B cell (primary cell): Measurements from ENCODE around the gene DNM1L. TPM values are rescaled to one million over a fixed set of nuclear protein-coding genes. Genes with fewer than 3 reads are reported as not detected.
A peak's percentile ranks its signal among the peaks of the same experiment; 100 is the strongest.

Source experiments
- ATAC-seq: fragments of 200-7000 bp; cut with Tn5 transposase; one replicate; pipeline ENCODE4 v1.10.0; 2021; ENCODE audit warnings: low read depth, mild to moderate bottlenecking, moderate number of reproducible peaks, moderate library complexity
- CTCF ChIA-PET: fragments of 350-600 bp; sonication (Branson Sonifier 250); formaldehyde crosslinking; loops from one replicate; lab custom pipeline; 2021; ENCODE audit warnings: antibody characterized with exemption, inconsistent platforms; lab: Charles Lee
- POLR2A ChIA-PET: fragments of 350-600 bp; sonication (Branson Sonifier 250); formaldehyde crosslinking; loops from one replicate; lab custom pipeline; 2021; ENCODE audit warnings: antibody characterized with exemption; lab: Charles Lee
- DNase-seq: peaks from one replicate; pipeline ENCODE4 v3.0.0; 2013
- H2AFZ ChIP-seq: 2 replicates; pipeline ENCODE4 v1.6.1; 2012; ENCODE audit warnings: mild to moderate bottlenecking, low read depth, low read length; ENCODE audit not compliant: insufficient read depth, poor library complexity, severe bottlenecking
- H3K27ac ChIP-seq, 2 donors: 1 replicate in 1 of 2; 2 replicates in 1 of 2; pipeline ENCODE4 v1.5.1; 2012 to 2013; ENCODE audit warnings: low read length in 2 of 2, mild to moderate bottlenecking in 2 of 2, moderate library complexity in 1 of 2
- H3K27me3 ChIP-seq, 4 experiments: fragments of 200-600 bp in 1 of 4; sonication (generic) in 1 of 4; replicated peaks in 1 of 4; 1 replicate in 2 of 4; 2 replicates in 2 of 4; pipeline versions ENCODE4 v1.6.1 to v1.7.0; 2013 to 2016; ENCODE audit warnings: low read length in 3 of 4, mild to moderate bottlenecking in 2 of 4, mixed read lengths in 1 of 4, moderate library complexity in 1 of 4; ENCODE audit not compliant: insufficient read depth in 4 of 4, control insufficient read depth in 3 of 4; ENCODE audit errors: control extremely low read depth in 1 of 4
- H3K36me3 ChIP-seq, 2 experiments: replicated peaks in 1 of 2; 1 replicate in 1 of 2; 2 replicates in 1 of 2; pipeline versions ENCODE4 v1.6.1 to v1.7.1; 2013; ENCODE audit warnings: low read length in 1 of 2; ENCODE audit not compliant: insufficient read depth in 2 of 2, control insufficient read depth in 1 of 2; ENCODE audit errors: control extremely low read depth in 1 of 2, extremely low read depth in 1 of 2
- H3K4me1 ChIP-seq, 2 donors: fragments of 200-600 bp in 1 of 2; sonication (generic) in 1 of 2; 1 replicate in 1 of 2; 2 replicates in 1 of 2; pipeline versions ENCODE4 v1.5.1 to v1.6.1; 2013 to 2017; ENCODE audit warnings: low read length in 2 of 2; ENCODE audit not compliant: control insufficient read depth in 2 of 2, insufficient read depth in 2 of 2
- H3K4me2 ChIP-seq: replicated peaks from 2 replicates; pipeline ENCODE3; 2012; ENCODE audit warnings: mild to moderate bottlenecking, low read depth, low read length; ENCODE audit not compliant: poor library complexity, severe bottlenecking
- H3K4me3 ChIP-seq, 5 experiments: fragments of 200-600 bp in 1 of 5; sonication (generic) in 1 of 5; 1 replicate in 3 of 5; 2 replicates in 2 of 5; pipeline versions ENCODE4 v1.5.1 to v1.7.0; 2011 to 2016; ENCODE audit warnings: low read length in 4 of 5, mild to moderate bottlenecking in 4 of 5, low read depth in 2 of 5, control low read depth in 1 of 5, moderate library complexity in 1 of 5; ENCODE audit not compliant: insufficient read depth in 1 of 5; ENCODE audit errors: control extremely low read depth in 1 of 5, extremely low read depth in 1 of 5
- H3K79me2 ChIP-seq: fragments of 200-600 bp; sonication (generic); one replicate; pipeline ENCODE4 v1.6.0; 2016; ENCODE audit warnings: low read length; ENCODE audit not compliant: control insufficient read depth, insufficient read depth
- H3K9ac ChIP-seq: fragments of 200-600 bp; sonication (generic); 2 replicates; pipeline ENCODE4 v1.6.1; 2017; ENCODE audit warnings: mild to moderate bottlenecking, low read length, moderate library complexity
- H3K9me3 ChIP-seq, 3 donors: one replicate each; pipeline versions ENCODE4 v1.6.1 to v1.7.1; 2013; ENCODE audit warnings: low read length in 2 of 3; ENCODE audit not compliant: control insufficient read depth in 2 of 3, insufficient read depth in 1 of 3; ENCODE audit errors: control extremely low read depth in 1 of 3
- H4K20me1 ChIP-seq: 2 replicates; pipeline ENCODE4 v1.6.0; 2012; ENCODE audit warnings: mild to moderate bottlenecking, low read length; ENCODE audit not compliant: insufficient read depth, control insufficient read depth, poor library complexity, severe bottlenecking
- H3K27ac Mint-ChIP-seq: one replicate; pipeline ENCODE4 v1.8.0; 2021; ENCODE audit warnings: mixed read lengths
- H3K27me3 Mint-ChIP-seq: one replicate; pipeline ENCODE4 v1.8.0; 2021; ENCODE audit warnings: mixed read lengths
- H3K4me1 Mint-ChIP-seq: one replicate; pipeline ENCODE4 v1.8.0; 2021; ENCODE audit warnings: mixed read lengths
- H3K4me3 Mint-ChIP-seq: one replicate; pipeline ENCODE4 v1.8.0; 2021; ENCODE audit warnings: mixed read lengths
- H3K9me3 Mint-ChIP-seq: one replicate; pipeline ENCODE4 v1.8.0; 2022; ENCODE audit warnings: mixed read lengths; ENCODE audit not compliant: insufficient read depth
- EZH2 ChIP-seq: IDR thresholded peaks from 2 replicates; pipeline ENCODE4 v1.6.1; 2012; ENCODE audit warnings: borderline replicate concordance, low read depth, mild to moderate bottlenecking, moderate library complexity, low read length; ENCODE audit not compliant: insufficient read depth, poor library complexity, severe bottlenecking
- WGBS: methylation state at CpG from one replicate; pipeline ENCODE4 v1.1.5; 2013; ENCODE audit warnings: missing lambda C conversion rate; ENCODE audit not compliant: insufficient coverage; 5-methylcytosine and 5-hydroxymethylcytosine counted together
- intact Hi-C: fragments of 100-400 bp; cut with micrococcal nuclease; formaldehyde crosslinking; loops from one replicate; pipeline ENCODE4 v1.10.0; 2022
- polyA plus RNA-seq: library from polyadenylated mRNA; depleted of rRNA; stranded (reverse); fragments of >200 nt; gene quantifications from 2 replicates; pipeline ENCODE4 v1.2.3, GENCODE V29; 2012
- total RNA-seq, 2 donors: library from RNA; stranded (reverse); fragments of 120-200 nt in 1 of 2; gene quantifications; 1 replicate in 1 of 2; 2 replicates in 1 of 2; pipeline versions ENCODE4 v1.2.3 to v1.2.4, GENCODE V29; 2013 to 2022
- TF ChIP-seq, protein P1 (sequence below): fragments of 200-600 bp; IDR thresholded peaks from one replicate; pipeline ENCODE4 v1.8.0; 2022; ENCODE audit warnings: antibody characterized with exemption, mild to moderate bottlenecking

Gene DNM1L
- total and polyA plus RNA-seq, 2 donors (not counting 1 experiment from before 2014, with no cell fraction given) = 23.3 to 74.2 TPM

GRCh38 chr12:32756476-32757066, 77.5 kb downstream of the DNM1L start:
- no peaks in the 10 kb centered on the region for H4K20me1 ChIP-seq
- WGBS = 64% methylated on average over 8 of the region's 8 CpGs
- Mint-ChIP-seq H3K27ac (peak overlapping the region; percentile 89), H3K4me3 (peak overlapping the region; percentile 93), H3K27me3 (no peaks in the 10 kb centered on the region), H3K9me3 (no peaks in the 10 kb centered on the region), H3K4me1 (peaks cover 23% of the 10 kb centered on the region)
- no peak overlapping the region for H3K27ac ChIP-seq
- H3K9me3 ChIP-seq = no peaks in the 10 kb centered on the region
- H3K9ac ChIP-seq = no peak overlapping the region
- peak overlapping the region; percentile 91 for H2AFZ ChIP-seq
- peak overlapping the region in 2 of 5 experiments; percentile 91 for H3K4me3 ChIP-seq
- H3K79me2 ChIP-seq = peaks cover 16% of the 10 kb centered on the region
- DNase-seq (no peak), ATAC-seq (no peak)
- CTCF ChIA-PET = interaction anchor here (0.6 to 5.8 kb wide), 22 partner anchors 14 to 1905 kb away, joined by 3 to 84 read pairs (median 5); partner anchors contain the start of genes ALG10 and ETFBKMT
- peaks cover 17 to 21% of the 10 kb centered on the region in 2 donors for H3K4me1 ChIP-seq
- peak overlapping the region; percentile 83 for H3K4me2 ChIP-seq
- H3K36me3 ChIP-seq = peaks cover 0 to 14% of the 10 kb centered on the region in 2 experiments
- POLR2A ChIA-PET = interaction anchor here (1.9 kb wide), 1 partner anchor 1266 kb away, joined by 12 read pairs; the partner anchor contains the start of gene ALG10
- no peaks in the 10 kb centered on the region for H3K27me3 ChIP-seq
- intact Hi-C loops = loop anchor here (1.0 to 10.0 kb wide), 5 partner anchors 389 to 1434 kb away; partner anchors contain the start of genes ALG10 and ETFBKMT
- TF ChIP-seq EZH2 = no peak
- TF ChIP-seq, protein P1, sequence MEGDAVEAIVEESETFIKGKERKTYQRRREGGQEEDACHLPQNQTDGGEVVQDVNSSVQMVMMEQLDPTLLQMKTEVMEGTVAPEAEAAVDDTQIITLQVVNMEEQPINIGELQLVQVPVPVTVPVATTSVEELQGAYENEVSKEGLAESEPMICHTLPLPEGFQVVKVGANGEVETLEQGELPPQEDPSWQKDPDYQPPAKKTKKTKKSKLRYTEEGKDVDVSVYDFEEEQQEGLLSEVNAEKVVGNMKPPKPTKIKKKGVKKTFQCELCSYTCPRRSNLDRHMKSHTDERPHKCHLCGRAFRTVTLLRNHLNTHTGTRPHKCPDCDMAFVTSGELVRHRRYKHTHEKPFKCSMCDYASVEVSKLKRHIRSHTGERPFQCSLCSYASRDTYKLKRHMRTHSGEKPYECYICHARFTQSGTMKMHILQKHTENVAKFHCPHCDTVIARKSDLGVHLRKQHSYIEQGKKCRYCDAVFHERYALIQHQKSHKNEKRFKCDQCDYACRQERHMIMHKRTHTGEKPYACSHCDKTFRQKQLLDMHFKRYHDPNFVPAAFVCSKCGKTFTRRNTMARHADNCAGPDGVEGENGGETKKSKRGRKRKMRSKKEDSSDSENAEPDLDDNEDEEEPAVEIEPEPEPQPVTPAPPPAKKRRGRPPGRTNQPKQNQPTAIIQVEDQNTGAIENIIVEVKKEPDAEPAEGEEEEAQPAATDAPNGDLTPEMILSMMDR = peak; percentile 56

DNA sequence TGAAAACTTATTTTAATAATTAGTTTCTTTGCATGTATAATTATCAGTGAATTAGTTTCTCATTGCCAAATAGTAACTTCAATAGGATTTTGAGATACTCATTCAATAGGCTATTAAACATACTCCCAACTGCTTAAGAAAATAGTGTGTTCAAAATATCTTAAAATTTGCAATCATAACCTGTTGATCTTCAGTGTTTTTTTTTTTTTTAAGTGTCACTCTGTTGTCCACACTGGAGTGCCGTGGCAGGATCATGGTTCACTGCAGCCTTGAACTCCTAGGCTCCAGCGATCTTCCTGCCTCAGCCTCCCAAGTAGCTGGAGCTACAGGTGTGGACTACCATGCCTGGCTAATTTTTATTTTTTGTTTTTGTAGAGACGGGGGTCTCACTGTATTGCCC, 78.1 kb downstream of the DNM1L start:
- H3K4me3 Mint-ChIP-seq = no peak overlapping the region
- ATAC-seq = no peak
- H3K27me3 Mint-ChIP-seq = no peaks in the 10 kb centered on the region
- WGBS = 100% methylated on average over 2 of the region's 3 CpGs
- no peak overlapping the region for H3K27ac Mint-ChIP-seq
- peaks cover 28% of the 10 kb centered on the region for H3K4me1 Mint-ChIP-seq
- H3K79me2 ChIP-seq = peaks cover 14% of the 10 kb centered on the region
- no peak overlapping the region for H3K4me3 ChIP-seq
- no peaks in the 10 kb centered on the region for H3K27me3 ChIP-seq
- no peaks in the 10 kb centered on the region for H3K9me3 Mint-ChIP-seq
- H4K20me1 ChIP-seq = no peaks in the 10 kb centered on the region
- no peak overlapping the region for H3K4me2 ChIP-seq
- H2AFZ ChIP-seq = no peak overlapping the region
- H3K27ac ChIP-seq = no peak overlapping the region
- no peak for TF ChIP-seq EZH2
- TF ChIP-seq, protein P1 = no peak
- intact Hi-C loops = loop anchor here (5.0 to 10.0 kb wide), 4 partner anchors 390 to 1435 kb away; partner anchors contain the start of gene ETFBKMT
- peaks cover 22 to 26% of the 10 kb centered on the region in 2 donors for H3K4me1 ChIP-seq
- CTCF ChIA-PET = interaction anchor here (0.6 to 5.8 kb wide), 8 partner anchors 13 to 1277 kb away, joined by 3 to 84 read pairs (median 8); partner anchors contain the start of gene ALG10
- H3K9ac ChIP-seq = no peak overlapping the region
- DNase-seq = no peak
- POLR2A ChIA-PET = no interaction called here
- H3K9me3 ChIP-seq = no peaks in the 10 kb centered on the region
- peaks cover 0 to 8% of the 10 kb centered on the region in 2 experiments for H3K36me3 ChIP-seq
